GM12878 (cell line): ENCODE results near the gene WDR86. TPM values are rescaled to one million over a fixed set of nuclear protein-coding genes. Genes with fewer than 3 reads are reported as not detected.

ENCODE experiments used
- ATAC-seq: fragments of 200-7000 bp; cut with Tn5 transposase; 3 replicates; pipeline ENCODE4 v1.9.1; 2020; ENCODE audit warnings: mild to moderate bottlenecking, moderate library complexity
- BruUV-seq: library from RNA; stranded (reverse); fragments of 400-500 nt; replicated peaks from 2 replicates; lab custom pipeline; 2021; lab: Mats Ljungman, UMichigan
- CTCF ChIA-PET: fragments of 300-600 bp; sonication (Branson Sonifier 250); formaldehyde crosslinking; extraction: SDS; loops from one replicate; lab custom pipeline; 2021; ENCODE audit warnings: inconsistent platforms; lab: Yijun Ruan, JAX
- POLR2A ChIA-PET: fragments of 350-600 bp; formaldehyde crosslinking; extraction: SDS; loops from one replicate; lab custom pipeline; 2021; ENCODE audit warnings: inconsistent platforms; lab: Charles Lee
- RAD21 ChIA-PET: fragments of 300-600 bp; sonication (Branson Sonifier 250); formaldehyde crosslinking; loops from one replicate; lab custom pipeline; 2023; ENCODE audit warnings: antibody characterized with exemption; ENCODE audit not compliant: unreplicated experiment; lab: Charles Lee
- SMC1A ChIA-PET: fragments of 300-600 bp; sonication (Branson Sonifier 250); formaldehyde crosslinking; loops from one replicate; lab custom pipeline; 2023; ENCODE audit not compliant: unreplicated experiment, uncharacterized antibody; lab: Charles Lee
- DNase-seq: peaks from one replicate; pipeline ENCODE4 v3.0.0-alpha.2; 2011; ENCODE audit warnings: low read depth, low spot score
- FAIRE-seq: peaks from 3 replicates; lab custom pipeline; 2011; peaks lifted over from hg19 to GRCh38; lab: Jason Lieb, UNC
- H2AFZ ChIP-seq: 2 replicates; pipeline ENCODE4 v1.6.0; 2011; ENCODE audit warnings: low read depth, low read length, control low read depth; ENCODE audit not compliant: control insufficient read depth
- H3K27ac ChIP-seq: 2 replicates; pipeline ENCODE4 v1.5.1; 2011; ENCODE audit warnings: control low read depth; ENCODE audit not compliant: control insufficient read depth, insufficient read depth
- H3K27me3 ChIP-seq, 2 experiments: replicated peaks in 1 of 2; 2 replicates each; pipeline versions ENCODE4 v1.6.0 to v1.6.1; 2011; ENCODE audit warnings: low read length in 1 of 2; ENCODE audit not compliant: control insufficient read depth in 2 of 2, insufficient read depth in 2 of 2
- H3K36me3 ChIP-seq, 2 experiments: 2 replicates each; pipeline ENCODE4 v1.5.1; 2011; ENCODE audit warnings: low read length in 1 of 2; ENCODE audit not compliant: control insufficient read depth in 2 of 2, insufficient read depth in 2 of 2
- H3K4me1 ChIP-seq: 2 replicates; pipeline ENCODE4 v1.6.1; 2011; ENCODE audit warnings: mild to moderate bottlenecking, low read length, moderate library complexity, mixed read lengths; ENCODE audit not compliant: control insufficient read depth, insufficient read depth
- H3K4me2 ChIP-seq: 2 replicates; pipeline ENCODE4 v1.6.0; 2011; ENCODE audit warnings: control low read depth; ENCODE audit not compliant: control insufficient read depth, insufficient read depth
- H3K4me3 ChIP-seq: fragments of 200-600 bp; sonication (generic); 2 replicates; pipeline ENCODE4 v1.5.1; 2016
- H3K79me2 ChIP-seq: 2 replicates; pipeline ENCODE4 v1.6.0; 2011; ENCODE audit warnings: low read length; ENCODE audit not compliant: control insufficient read depth, insufficient read depth
- H3K9ac ChIP-seq: 2 replicates; pipeline ENCODE4 v1.8.0; 2011; ENCODE audit warnings: low read length, control low read depth, mixed read lengths; ENCODE audit not compliant: control insufficient read depth, insufficient read depth
- H3K9me3 ChIP-seq: replicated peaks from 3 replicates; pipeline ENCODE4 v1.5.1; 2011; ENCODE audit warnings: mild to moderate bottlenecking, low read length; ENCODE audit not compliant: control insufficient read depth, insufficient read depth
- H4K20me1 ChIP-seq: 2 replicates; pipeline ENCODE4 v1.6.0; 2011; ENCODE audit not compliant: control insufficient read depth, insufficient read depth
- WGBS: methylation state at CpG from one replicate; pipeline ENCODE4 v1.1.6; 2016; ENCODE audit warnings: low lambda C conversion rate; ENCODE audit not compliant: insufficient replicate concordance, insufficient coverage; ENCODE audit errors: missing lambda C conversion rate; 5-methylcytosine and 5-hydroxymethylcytosine counted together
- in situ Hi-C: fragments of 300-500 bp; cut with MboI; formaldehyde crosslinking; loops from 9 replicates; pipeline ENCODE4 v1.14.3; 2018; ENCODE audit warnings: mixed read lengths
- intact Hi-C: fragments of 100-400 bp; cut with micrococcal nuclease; formaldehyde crosslinking; loops from one replicate; pipeline ENCODE4 v1.14.2; 2022; ENCODE audit not compliant: unreplicated experiment
- polyA plus RNA-seq, 11 experiments: library from polyadenylated mRNA; depleted of rRNA in 4 of 11; unstranded in 6 of 11; stranded (reverse) in 5 of 11; fragments of >200 nt; fragmentation: Nextera tagmentation in 4 of 11; fragmentation: Illumina TruSeq in 1 of 11; extraction: Ambion mirVana in 4 of 11; extraction: Trizol in 1 of 11; gene quantifications; 1 replicate in 1 of 11; 2 replicates in 10 of 11; pipeline versions ENCODE4 v1.2.1 to v1.2.3, GENCODE V29; 2011 to 2016; ENCODE audit warnings: inconsistent platforms in 2 of 11, missing spikeins in 2 of 11, low read depth in 1 of 11
- total RNA-seq, 4 experiments: library from RNA; depleted of rRNA in 3 of 4; stranded (reverse); fragments of >200 nt in 3 of 4; fragmentation: Illumina TruSeq in 1 of 4; extraction: Trizol in 1 of 4; gene quantifications; 2 replicates each; pipeline versions ENCODE4 v1.2.1 to v1.2.3, GENCODE V29; 2013 to 2021
- TF ChIP-seq, protein P1 (sequence below): fragments of 450-650 bp; formaldehyde crosslinking; IDR thresholded peaks from 2 replicates; pipeline ENCODE4 v1.5.0; 2022; ENCODE audit warnings: mild to moderate bottlenecking, missing genetic modification characterization

WDR86 gene
- total and polyA plus RNA-seq, 10 of the 15 experiments (the other 5 are each of a cell fraction or from before 2014, with no cell fraction given), result 0.05 to 0.19 (median 0.15) TPM; not detected in 7

DNA sequence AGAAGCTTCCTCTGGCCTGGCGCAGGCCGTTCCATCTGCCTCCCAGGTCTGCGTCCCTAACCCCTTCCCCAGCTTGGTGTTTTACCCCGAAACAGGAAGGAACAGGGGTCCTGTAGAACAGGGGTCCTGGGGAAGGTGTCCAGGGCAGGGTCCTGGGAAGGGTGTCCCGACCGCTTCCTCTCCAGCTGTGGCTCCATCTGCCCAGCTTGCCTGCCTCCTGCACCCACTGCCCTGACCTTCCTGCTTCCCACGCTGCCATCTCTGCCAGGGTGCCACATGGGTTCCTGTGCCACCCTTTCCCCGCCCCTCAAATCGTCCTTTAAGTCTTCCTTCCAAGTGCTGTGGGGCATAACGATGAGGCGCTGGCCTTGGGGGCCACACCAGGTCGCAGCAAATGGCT, 32.4 kb downstream of the WDR86 start:
- in situ Hi-C loops, result no loop called here
- CTCF ChIA-PET, result interaction anchor here (1.4 kb wide), 1 partner anchor 10 kb away, joined by 5 read pairs; no protein-coding TSS in a partner anchor
- POLR2A ChIA-PET, result no interaction called here

More for the DNA sequence above, 32.4 kb downstream of the WDR86 start:
- Histone ChIP-seq H3K4me1 (peaks cover 7% of the 10 kb centered on the region), H3K9me3 (no peaks in the 10 kb centered on the region), H3K27me3 (peaks cover 0 to under 1% of the 10 kb centered on the region in 2 experiments; a peak in 1 of 4 replicates), H3K79me2 (no peaks in the 10 kb centered on the region), H4K20me1 (no peaks in the 10 kb centered on the region), H3K4me2 (no peak overlapping the region), H3K4me3 (no peak overlapping the region), H3K36me3 (peaks cover 7 to 18% of the 10 kb centered on the region in 2 experiments), H3K27ac (no peak overlapping the region), H3K9ac (no peak overlapping the region), H2AFZ (no peak overlapping the region)
- ChIA-PET SMC1A (no interaction called here), RAD21 (no interaction called here)
- WGBS, result 83% methylated on average over 12 of the region's 12 CpGs
- no TSS peak for BruUV-seq
- FAIRE-seq, result no peak
- no peak for DNase-seq
- TF ChIP-seq, protein P1, sequence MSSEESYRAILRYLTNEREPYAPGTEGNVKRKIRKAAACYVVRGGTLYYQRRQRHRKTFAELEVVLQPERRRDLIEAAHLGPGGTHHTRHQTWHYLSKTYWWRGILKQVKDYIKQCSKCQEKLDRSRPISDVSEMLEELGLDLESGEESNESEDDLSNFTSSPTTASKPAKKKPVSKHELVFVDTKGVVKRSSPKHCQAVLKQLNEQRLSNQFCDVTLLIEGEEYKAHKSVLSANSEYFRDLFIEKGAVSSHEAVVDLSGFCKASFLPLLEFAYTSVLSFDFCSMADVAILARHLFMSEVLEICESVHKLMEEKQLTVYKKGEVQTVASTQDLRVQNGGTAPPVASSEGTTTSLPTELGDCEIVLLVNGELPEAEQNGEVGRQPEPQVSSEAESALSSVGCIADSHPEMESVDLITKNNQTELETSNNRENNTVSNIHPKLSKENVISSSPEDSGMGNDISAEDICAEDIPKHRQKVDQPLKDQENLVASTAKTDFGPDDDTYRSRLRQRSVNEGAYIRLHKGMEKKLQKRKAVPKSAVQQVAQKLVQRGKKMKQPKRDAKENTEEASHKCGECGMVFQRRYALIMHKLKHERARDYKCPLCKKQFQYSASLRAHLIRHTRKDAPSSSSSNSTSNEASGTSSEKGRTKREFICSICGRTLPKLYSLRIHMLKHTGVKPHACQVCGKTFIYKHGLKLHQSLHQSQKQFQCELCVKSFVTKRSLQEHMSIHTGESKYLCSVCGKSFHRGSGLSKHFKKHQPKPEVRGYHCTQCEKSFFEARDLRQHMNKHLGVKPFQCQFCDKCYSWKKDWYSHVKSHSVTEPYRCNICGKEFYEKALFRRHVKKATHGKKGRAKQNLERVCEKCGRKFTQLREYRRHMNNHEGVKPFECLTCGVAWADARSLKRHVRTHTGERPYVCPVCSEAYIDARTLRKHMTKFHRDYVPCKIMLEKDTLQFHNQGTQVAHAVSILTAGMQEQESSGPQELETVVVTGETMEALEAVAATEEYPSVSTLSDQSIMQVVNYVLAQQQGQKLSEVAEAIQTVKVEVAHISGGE (CRISPR knock-in tag), result no peak
- no peak for ATAC-seq
- intact Hi-C loops, result no loop called here
